Breast epithelium (tissue), 4 donors: ENCODE data around the gene ZNF550. TPM values are rescaled to one million over a fixed set of nuclear protein-coding genes. Genes with fewer than 3 reads are reported as not detected.

Source experiments
- DNase-seq, 2 donors: peaks; one replicate each; pipeline ENCODE4 v3.0.0-alpha.2; 2019; ENCODE audit warnings: low spot score in 2 of 2
- H3K27ac ChIP-seq, 2 donors: fragments of 200-600 bp; sonication (generic) in 1 of 2; one replicate each; pipeline ENCODE4 v1.5.1; 2016 to 2019; ENCODE audit warnings: mild to moderate bottlenecking in 1 of 2
- H3K27me3 ChIP-seq, 2 donors: fragments of 200-600 bp; sonication (generic) in 1 of 2; one replicate each; pipeline versions ENCODE4 v1.5.1 to v1.6.0; 2017 to 2019; ENCODE audit warnings: control low read depth in 1 of 2, mild to moderate bottlenecking in 1 of 2
- H3K36me3 ChIP-seq: fragments of 200-600 bp; one replicate; pipeline ENCODE4 v1.5.1; 2019
- H3K4me1 ChIP-seq, 2 donors: fragments of 200-600 bp; sonication (generic); one replicate each; pipeline ENCODE4 v1.5.1; 2016 to 2019; ENCODE audit warnings: control low read depth in 1 of 2
- H3K4me3 ChIP-seq, 3 donors: fragments of 200-600 bp; sonication (generic); 1 replicate in 2 of 3; 2 replicates in 1 of 3; pipeline ENCODE4 v1.5.1; 2016 to 2019; ENCODE audit warnings: mild to moderate bottlenecking in 3 of 3, moderate library complexity in 2 of 3
- H3K9me3 ChIP-seq, 2 donors: fragments of 200-600 bp; sonication (generic) in 1 of 2; one replicate each; pipeline ENCODE4 v1.5.1; 2016 to 2019; ENCODE audit warnings: control low read depth in 1 of 2
- CTCF ChIP-seq, 3 donors: fragments of 450-650 bp; IDR thresholded peaks; one replicate each; pipeline ENCODE4 v1.5.1; 2016 to 2017; ENCODE audit warnings: antibody characterized with exemption in 3 of 3, mild to moderate bottlenecking in 3 of 3, moderate library complexity in 3 of 3
- POLR2A ChIP-seq: fragments of 450-650 bp; IDR thresholded peaks from one replicate; pipeline ENCODE4 v1.6.1; 2016; ENCODE audit warnings: antibody characterized with exemption, mild to moderate bottlenecking, moderate library complexity
- POLR2AphosphoS5 ChIP-seq, 3 donors: sonication (generic); formaldehyde crosslinking; IDR thresholded peaks; one replicate each; pipeline ENCODE4 v1.6.1; 2017; ENCODE audit warnings: antibody characterized with exemption in 3 of 3
- intact Hi-C: fragments of 100-400 bp; cut with DNase I; formaldehyde crosslinking; loops from one replicate; pipeline ENCODE4 v1.15.1; 2023; ENCODE audit warnings: low total_unique reads
- total RNA-seq, 3 donors: library from RNA; depleted of rRNA; stranded (reverse); fragments of >200 nt; gene quantifications; one replicate each; pipeline ENCODE4 v1.1.0, GENCODE V29; 2016

ZNF550 gene
- total RNA-seq, 3 donors from 2014 or later, result 5.4 to 15.5 (median 15.1) TPM

- TF ChIP-seq POLR2AphosphoS5 (IDR thresholded peaks at IDR 0.05) (no peak), POLR2A (no peak), CTCF (IDR thresholded peaks at IDR 0.05) (no peak)
- Histone ChIP-seq H3K27me3 (no peaks in the 10 kb centered on the region), H3K27ac (no peak overlapping the region), H3K4me3 (peak overlapping the region in 1 of 3 donors; percentile 10), H3K36me3 (peaks cover 45% of the 10 kb centered on the region), H3K4me1 (no peaks in the 10 kb centered on the region), H3K9me3 (peaks cover 92 to 100% of the 10 kb centered on the region in 2 donors)
- no peak for DNase-seq
- intact Hi-C loops, result no loop called here
These were observed 12.8 kb upstream of the ZNF550 start for GRCh38 chr19:57572415-57572947.

- TF ChIP-seq CTCF (IDR thresholded peaks at IDR 0.05) (no peak), POLR2AphosphoS5 (IDR thresholded peaks at IDR 0.05) (no peak), POLR2A (no peak)
- Histone ChIP-seq H3K4me1 (no peaks in the 10 kb centered on the region), H3K27ac (no peak overlapping the region), H3K9me3 (peaks cover 95 to 100% of the 10 kb centered on the region in 2 donors), H3K36me3 (peaks cover 36% of the 10 kb centered on the region), H3K27me3 (no peaks in the 10 kb centered on the region), H3K4me3 (no peak overlapping the region)
- intact Hi-C loops, result no loop called here
- DNase-seq, result no peak
These were observed 11.0 kb upstream of the ZNF550 start for GRCh38 chr19:57570707-57571106.

- no peak overlapping the region for H3K4me3 ChIP-seq
- intact Hi-C loops, result no loop called here
- H3K4me1 ChIP-seq, result no peaks in the 10 kb centered on the region
- H3K36me3 ChIP-seq, result no peaks in the 10 kb centered on the region
- no peak for TF ChIP-seq CTCF (IDR thresholded peaks at IDR 0.05)
- TF ChIP-seq POLR2A, result no peak
- TF ChIP-seq POLR2AphosphoS5 (IDR thresholded peaks at IDR 0.05), result no peak
- H3K27me3 ChIP-seq, result no peaks in the 10 kb centered on the region
- H3K27ac ChIP-seq, result no peak overlapping the region
- peaks cover 85 to 89% of the 10 kb centered on the region in 2 donors for H3K9me3 ChIP-seq
- no peak for DNase-seq
These were observed 7.0 kb upstream of the ZNF550 start for GRCh38 chr19:57566396-57567265.

- Histone ChIP-seq H3K4me3 (no peak overlapping the region), H3K27ac (no peak overlapping the region), H3K36me3 (no peaks in the 10 kb centered on the region), H3K27me3 (no peaks in the 10 kb centered on the region), H3K4me1 (peaks cover 0 to 4% of the 10 kb centered on the region in 2 donors), H3K9me3 (peaks cover 54 to 58% of the 10 kb centered on the region in 2 donors)
- DNase-seq, result no peak
- TF ChIP-seq CTCF (IDR thresholded peaks at IDR 0.05) (no peak), POLR2A (no peak), POLR2AphosphoS5 (IDR thresholded peaks at IDR 0.05) (no peak)
- intact Hi-C loops, result no loop called here
These were observed 3.9 kb upstream of the ZNF550 start for GRCh38 chr19:57563547-57563946.

- TF ChIP-seq POLR2A, result no peak
- TF ChIP-seq POLR2AphosphoS5 (IDR thresholded peaks at IDR 0.05), result no peak
- TF ChIP-seq CTCF (IDR thresholded peaks at IDR 0.05), result no peak
- H3K27me3 ChIP-seq, result no peaks in the 10 kb centered on the region
- H3K9me3 ChIP-seq, result peaks cover 38 to 43% of the 10 kb centered on the region in 2 donors
- peak overlapping the region; percentile 77 to 85 for H3K27ac ChIP-seq
- peak overlapping the region; percentile 93 to 99 (median 95) for H3K4me3 ChIP-seq
- intact Hi-C loops, result no loop called here
- H3K36me3 ChIP-seq, result peaks cover 11% of the 10 kb centered on the region
- H3K4me1 ChIP-seq, result peaks cover 0 to 9% of the 10 kb centered on the region in 2 donors
- DNase-seq, result peak in 1 of 2 donors; percentile 17
These were observed 407 bp upstream of the ZNF550 start for GRCh38 chr19:57560049-57560491.
